GM21360 (cell line): Measurements from ENCODE around the gene ADAMTS8.

ENCODE experiments used
- ATAC-seq: cut with Tn5 transposase; IDR thresholded peaks from one replicate; pipeline ENCODE4 v1.9.1; 2021; ENCODE audit warnings: mild to moderate bottlenecking, moderate library complexity; ENCODE audit not compliant: unreplicated experiment

Gene ADAMTS8, protein sequence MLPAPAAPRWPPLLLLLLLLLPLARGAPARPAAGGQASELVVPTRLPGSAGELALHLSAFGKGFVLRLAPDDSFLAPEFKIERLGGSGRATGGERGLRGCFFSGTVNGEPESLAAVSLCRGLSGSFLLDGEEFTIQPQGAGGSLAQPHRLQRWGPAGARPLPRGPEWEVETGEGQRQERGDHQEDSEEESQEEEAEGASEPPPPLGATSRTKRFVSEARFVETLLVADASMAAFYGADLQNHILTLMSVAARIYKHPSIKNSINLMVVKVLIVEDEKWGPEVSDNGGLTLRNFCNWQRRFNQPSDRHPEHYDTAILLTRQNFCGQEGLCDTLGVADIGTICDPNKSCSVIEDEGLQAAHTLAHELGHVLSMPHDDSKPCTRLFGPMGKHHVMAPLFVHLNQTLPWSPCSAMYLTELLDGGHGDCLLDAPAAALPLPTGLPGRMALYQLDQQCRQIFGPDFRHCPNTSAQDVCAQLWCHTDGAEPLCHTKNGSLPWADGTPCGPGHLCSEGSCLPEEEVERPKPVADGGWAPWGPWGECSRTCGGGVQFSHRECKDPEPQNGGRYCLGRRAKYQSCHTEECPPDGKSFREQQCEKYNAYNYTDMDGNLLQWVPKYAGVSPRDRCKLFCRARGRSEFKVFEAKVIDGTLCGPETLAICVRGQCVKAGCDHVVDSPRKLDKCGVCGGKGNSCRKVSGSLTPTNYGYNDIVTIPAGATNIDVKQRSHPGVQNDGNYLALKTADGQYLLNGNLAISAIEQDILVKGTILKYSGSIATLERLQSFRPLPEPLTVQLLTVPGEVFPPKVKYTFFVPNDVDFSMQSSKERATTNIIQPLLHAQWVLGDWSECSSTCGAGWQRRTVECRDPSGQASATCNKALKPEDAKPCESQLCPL

GRCh38 chr11:130428316-130429119 lies at the start of gene ADAMTS8:
TSS of gene ADAMTS8 (minus strand) at chr11:130428609. CDS start at chr11:130428286, 323 bp downstream.
- ATAC-seq: no peak

DNA sequence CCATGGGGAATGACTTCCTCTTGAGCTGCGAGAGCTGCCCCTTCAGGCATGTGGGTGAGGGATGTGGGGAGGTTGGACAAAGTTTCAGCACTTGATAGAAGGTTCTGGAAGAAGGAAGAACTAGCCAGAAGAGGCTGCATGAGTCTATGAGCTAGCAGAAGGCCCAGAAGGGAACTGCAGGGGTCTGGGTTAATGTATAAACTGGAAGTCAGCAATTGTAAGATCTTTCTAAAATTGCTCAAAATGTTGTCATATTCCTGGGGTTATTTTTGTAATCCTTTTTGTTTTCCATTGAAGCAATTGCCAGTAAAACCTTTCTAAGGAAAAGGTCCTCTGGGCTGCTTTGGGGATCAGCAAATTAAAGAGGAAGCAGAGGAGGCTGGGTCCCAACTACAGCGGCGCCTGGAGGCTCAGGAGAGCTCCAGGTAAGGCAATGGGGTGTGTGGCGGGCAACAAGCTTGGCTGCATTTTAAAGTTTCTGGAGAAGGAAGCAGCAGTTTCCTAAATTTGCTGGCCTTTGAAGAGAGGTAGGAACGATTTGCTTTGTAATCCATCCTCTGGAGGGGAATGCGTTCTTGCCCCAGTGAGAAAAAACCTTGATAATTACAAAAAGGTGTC lies 49.3 kb upstream of the ADAMTS8 start:
- no peak for ATAC-seq

GRCh38 chr11:130476922-130477491 lies 48.6 kb upstream of the ADAMTS8 start:
- no peak for ATAC-seq

- ATAC-seq: no peak
Observed at GRCh38 chr11:130476200-130476921, 48.0 kb upstream of the ADAMTS8 start.

GRCh38 chr11:130475426-130476053 lies 47.1 kb upstream of the ADAMTS8 start:
- no peak for ATAC-seq

DNA sequence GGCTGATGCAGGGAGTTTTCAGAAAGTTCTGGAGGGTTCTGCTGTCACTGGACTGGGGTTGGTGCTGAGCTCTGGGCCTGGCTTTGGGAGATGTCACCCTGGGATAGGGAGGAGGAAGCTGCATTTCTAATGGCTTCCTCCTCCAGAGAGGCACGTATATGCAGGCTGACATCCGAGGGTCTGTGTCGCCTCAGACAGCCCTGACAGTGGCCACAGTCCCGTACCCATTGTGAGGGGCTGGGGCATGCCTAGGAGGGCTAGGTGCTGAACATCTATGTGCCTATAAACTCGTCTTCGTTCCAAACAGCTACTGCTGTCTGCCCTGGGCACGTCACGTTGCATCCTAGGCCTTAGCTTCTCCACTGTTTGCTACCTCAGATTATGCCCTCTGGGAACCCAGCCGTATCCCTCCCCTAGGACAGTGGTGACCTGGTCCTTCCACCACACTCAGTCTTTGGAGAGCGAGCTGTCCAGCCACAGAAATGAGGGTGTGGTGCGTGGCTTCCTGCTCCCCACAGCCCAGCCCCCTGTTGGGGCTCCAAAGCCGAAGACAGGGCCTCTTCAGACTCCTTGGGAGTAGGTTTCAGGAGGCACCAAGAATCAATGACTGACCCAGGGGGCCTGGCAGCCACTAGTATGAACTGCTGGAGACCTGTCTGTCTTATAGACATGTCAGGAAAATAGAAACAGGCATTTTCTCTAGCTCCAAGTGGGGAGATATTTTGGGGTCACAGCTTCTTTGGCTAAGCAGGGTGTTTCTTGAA lies 46.4 kb upstream of the ADAMTS8 start:
- no peak for ATAC-seq

- no peak for ATAC-seq
Observed at GRCh38 chr11:130473795-130474377, 45.5 kb upstream of the ADAMTS8 start.

- ATAC-seq: no peak
Observed at GRCh38 chr11:130473056-130473794, 44.8 kb upstream of the ADAMTS8 start.

DNA sequence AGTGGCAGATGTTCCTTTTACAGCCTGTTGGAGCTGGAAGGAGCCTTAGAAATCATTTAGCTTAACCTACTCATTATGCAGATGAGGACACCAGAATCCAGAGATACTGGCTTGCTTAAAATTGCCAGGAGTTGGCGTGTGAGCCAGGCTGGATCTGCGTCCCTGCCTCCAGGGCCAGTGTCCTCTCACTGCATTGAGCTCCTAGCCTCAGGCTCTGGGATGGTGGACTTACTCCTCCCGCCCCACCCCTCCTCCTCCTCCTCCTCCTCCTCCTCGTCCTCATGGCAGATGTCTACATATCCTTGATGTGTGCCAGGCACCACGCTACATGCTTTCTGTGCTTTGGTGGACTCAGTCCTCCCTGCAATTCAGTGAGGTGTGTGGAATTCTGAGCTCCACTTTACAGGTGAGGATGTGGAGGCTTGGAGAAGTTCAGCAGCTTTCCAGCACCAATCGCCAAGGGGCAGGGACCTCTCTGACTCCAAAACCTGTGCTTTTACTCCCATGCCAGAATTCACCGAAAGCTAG lies 44.1 kb upstream of the ADAMTS8 start:
- no peak for ATAC-seq

DNA sequence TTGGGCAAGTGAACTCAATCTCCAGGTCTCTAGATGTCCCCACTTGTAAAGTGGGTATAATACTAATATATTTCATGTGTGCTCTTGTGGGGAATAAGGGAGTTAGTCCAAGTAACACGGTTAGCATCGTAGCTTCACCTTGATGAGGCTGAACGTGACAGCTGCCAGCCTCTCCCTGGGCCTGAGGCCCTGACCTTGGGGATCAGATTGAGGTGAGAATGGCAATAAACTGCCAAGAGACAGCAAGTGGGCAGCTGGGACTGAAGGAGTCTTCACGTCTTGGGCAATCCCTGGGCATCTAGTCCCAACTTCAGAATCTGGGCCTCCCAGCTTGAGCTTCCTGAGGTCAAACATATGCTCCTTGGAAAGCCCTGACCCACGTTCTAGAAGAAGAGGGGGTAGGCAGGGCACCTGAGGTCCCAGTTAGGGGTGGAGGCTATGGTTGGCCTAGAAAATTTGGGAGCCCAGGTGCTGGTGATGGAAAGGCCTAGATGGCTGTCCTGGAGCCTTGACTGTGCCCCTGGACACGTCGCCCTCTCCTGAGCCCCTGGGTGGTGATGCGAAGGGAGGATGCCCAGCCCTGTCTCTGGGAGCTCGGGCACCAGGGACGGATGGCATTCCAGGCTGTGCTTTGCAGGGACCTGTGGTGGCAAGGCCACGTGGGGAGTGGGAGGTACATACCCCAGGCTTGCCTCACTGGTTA lies 43.5 kb upstream of the ADAMTS8 start:
- ATAC-seq: no peak

DNA sequence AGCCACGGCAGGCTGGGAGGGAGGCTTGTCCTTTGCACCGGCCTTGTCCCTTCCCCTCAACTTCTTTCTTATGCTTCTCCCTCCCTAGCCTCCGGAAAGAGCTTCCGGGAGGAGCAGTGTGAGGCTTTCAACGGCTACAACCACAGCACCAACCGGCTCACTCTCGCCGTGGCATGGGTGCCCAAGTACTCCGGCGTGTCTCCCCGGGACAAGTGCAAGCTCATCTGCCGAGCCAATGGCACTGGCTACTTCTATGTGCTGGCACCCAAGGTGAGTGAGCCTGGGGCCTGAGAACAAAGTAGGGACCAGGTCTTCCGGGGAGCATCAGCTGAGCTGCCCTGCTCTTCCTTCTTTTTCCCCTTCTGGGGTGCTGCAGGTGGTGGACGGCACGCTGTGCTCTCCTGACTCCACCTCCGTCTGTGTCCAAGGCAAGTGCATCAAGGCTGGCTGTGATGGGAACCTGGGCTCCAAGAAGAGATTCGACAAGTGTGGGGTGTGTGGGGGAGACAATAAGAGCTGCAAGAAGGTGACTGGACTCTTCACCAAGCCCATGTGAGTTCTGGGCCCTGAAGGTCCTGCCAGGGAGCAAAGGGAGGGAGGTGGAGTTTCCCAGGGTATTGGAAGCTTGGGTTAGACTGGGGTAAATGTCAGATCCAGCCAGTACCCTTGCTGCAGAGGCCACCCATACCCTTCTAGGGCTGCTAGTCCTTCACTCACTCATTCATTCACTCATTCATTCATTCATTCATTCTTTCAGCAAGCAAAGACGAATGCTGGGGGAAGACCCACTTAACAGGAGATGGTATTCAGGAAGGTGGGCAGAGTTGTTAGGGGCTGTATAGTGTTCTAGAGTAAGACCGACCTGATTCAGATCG lies 42.7 kb upstream of the ADAMTS8 start:
- no peak for ATAC-seq

DNA sequence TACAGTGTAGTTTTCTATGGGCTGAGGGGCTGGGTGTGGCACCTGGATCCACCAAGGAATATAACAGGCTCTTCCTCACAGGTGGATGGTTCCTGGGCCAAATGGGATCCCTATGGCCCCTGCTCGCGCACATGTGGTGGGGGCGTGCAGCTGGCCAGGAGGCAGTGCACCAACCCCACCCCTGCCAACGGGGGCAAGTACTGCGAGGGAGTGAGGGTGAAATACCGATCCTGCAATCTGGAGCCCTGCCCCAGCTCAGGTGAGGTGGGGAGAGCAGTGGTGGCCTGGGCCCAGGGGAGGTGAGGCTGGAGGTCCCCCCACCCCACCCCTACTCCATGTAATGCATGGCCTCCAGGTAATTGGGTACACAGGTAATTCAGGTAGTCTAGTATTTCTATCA lies 40.8 kb upstream of the ADAMTS8 start:
- no peak for ATAC-seq

DNA sequence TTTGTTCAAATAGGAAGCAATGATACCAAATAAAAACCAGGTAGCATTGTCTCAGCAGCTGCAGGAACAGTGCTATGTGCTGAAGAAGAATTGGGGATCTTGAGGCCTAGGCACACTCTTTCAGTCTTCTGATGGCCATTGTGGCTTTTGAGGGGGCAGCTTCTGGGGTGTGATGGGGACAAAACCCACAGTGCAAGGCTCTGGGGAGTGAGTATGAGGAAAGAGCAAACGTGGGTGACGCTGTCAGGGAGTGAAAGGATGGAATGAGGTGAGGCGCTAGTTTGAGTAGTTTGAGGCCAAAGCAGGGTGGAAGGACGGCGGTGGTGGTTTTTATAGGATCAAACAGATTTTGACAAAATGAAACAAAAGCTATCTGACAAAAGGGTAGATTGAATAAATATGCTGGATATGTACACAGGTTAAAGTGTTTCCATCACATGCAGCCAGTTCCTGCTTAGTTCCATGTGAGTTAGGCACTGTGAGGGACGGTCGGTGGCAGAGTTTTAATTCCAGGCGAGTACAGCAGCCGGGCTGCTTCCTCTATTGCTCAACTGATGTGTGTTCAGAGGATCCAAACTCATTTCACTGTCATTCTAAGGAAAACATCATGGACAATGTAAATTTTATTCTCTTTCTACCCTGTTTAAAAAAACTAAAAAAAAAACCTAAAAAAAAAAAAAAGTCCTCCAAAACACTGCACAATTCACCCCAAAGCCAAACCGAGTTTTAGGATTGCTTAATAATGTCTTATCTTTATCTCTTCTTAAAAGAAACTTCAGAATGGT lies 38.9 kb upstream of the ADAMTS8 start:
- no peak for ATAC-seq

- ATAC-seq: no peak
Observed at GRCh38 chr11:130465263-130465662, 36.9 kb upstream of the ADAMTS8 start.

GRCh38 chr11:130464291-130464812 lies 35.9 kb upstream of the ADAMTS8 start:
- no peak for ATAC-seq
